GM18873 (cell line): ENCODE measurements around the gene LTBP2.
"Not testable (repeated sequence)": the region's sequence is repeated elsewhere in the genome, so short reads cannot be mapped to it uniquely, and the experiment has no call there.

ENCODE experiments used
- ATAC-seq: cut with Tn5 transposase; IDR thresholded peaks from one replicate; pipeline ENCODE4 v1.9.1; 2021; ENCODE audit warnings: mild to moderate bottlenecking, moderate library complexity, moderate number of reproducible peaks; ENCODE audit not compliant: unreplicated experiment, low FRiP score

The LTBP2 gene

DNA sequence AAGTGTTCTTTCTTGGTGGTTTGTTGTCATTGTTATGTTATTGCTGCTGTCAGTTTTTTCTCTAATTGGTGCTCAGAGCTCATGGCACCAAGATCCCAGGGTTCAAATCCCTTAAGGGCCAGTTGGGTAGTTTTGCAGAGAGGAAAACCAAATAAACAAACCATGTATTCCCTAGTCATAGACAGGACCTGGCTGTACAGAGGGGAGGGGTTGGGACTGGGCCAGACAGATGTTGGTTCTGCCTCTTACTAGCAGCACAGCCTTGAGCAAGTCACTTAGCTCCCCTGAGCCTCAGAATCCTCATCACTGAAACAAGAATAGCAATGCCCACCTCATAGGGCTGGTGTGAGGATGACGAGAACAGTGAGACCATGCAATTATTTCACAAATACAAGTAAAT is 53.4 kb downstream of the LTBP2 start:
- ATAC-seq, result no peak

DNA sequence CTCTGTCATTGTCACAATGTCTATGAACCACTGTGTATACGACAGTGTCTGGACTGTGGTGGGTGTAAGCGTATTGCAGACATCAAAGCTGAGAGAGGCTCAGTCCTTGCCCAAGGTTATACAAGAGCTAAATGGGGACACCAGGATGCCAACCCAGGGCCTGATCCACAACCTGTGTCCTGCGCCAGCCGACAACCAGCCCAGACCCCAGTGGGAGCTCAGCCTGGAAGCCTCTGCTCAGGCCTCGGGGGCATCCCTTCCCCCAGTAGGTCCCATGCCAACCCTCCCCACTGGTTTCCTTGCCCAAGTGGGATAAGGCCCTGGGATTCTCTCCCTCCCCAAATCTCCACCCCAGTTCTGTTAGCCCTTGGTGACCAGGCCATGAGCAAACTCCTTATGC is 54.3 kb downstream of the LTBP2 start:
- ATAC-seq, result no peak

DNA sequence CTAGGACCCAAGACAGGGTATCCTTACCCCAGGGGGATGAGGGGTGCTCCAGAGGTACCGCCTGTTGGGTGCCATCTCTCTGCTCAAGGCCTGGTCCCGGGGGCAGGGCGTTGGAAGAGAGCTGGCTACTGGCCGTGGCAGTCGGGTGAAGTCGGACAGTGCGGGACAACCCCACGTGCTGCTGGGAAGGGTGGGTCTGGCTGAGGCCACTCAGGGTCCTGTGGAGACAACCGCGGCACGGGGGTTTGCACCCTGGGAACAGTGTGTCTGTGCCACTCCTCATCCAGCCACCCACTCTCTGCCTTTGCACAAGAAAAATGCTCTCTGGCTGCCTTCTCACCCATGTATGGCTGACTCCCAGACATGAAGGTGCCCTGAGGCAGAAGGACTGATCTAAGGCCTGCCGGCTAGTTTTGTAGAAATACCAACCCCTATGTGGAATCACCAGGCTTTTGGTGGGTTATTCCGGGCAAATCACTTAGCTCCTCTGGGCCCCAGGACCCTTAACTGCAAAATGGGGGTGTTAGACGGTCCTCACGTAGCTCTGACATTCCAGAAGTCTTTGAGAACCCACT is 56.5 kb downstream of the LTBP2 start:
- no peak for ATAC-seq

DNA sequence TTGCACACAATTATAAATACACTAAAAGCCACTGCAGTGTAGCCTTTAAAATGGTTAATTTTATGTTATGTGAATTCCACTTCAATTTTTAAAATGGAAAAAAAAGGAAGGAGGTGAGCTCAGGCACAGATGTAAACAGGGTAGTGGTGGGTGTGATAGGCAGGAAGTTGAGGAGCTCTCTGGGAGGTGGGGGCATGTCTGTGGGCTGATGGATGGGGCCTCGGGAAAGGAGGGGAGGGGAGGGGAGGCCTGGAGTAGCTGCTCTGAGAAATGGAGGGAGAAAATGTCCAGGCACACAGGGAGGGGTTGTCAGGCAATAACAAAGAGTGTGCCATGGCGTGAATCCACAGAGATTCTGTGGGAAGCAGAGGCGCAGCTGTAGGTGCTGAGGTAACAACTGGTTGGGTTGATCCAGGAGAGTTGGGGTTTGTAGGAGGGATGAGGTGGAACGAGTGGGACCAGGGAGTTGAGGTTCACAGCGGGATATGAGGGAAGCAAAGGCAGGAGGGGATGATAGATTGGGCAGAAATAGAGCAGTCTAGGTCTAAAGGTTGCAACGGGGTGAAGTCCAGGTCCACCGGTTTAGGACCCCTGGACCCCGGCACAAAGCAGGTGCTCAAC is 57.2 kb downstream of the LTBP2 start:
- ATAC-seq, result no peak

DNA sequence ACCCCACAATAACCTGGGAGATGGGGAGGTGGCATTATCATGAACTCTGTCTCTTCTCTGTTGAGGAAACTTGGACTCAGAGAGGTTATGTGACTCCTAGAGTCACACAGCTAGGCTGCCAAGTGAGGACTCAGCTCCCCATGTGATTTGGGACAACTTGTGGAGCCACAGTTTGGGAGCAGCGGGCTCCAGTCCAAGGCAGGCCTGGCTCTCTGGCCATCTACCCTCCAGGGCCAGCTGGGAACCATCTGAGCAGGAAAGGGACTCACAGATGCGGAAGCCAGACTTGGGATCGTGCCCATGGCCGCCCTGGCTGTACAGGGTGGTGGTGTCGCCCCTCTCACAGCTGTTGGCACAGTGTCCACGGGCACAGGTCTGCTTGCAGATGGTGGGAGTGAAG is 59.4 kb downstream of the LTBP2 start:
- ATAC-seq, result no peak

DNA sequence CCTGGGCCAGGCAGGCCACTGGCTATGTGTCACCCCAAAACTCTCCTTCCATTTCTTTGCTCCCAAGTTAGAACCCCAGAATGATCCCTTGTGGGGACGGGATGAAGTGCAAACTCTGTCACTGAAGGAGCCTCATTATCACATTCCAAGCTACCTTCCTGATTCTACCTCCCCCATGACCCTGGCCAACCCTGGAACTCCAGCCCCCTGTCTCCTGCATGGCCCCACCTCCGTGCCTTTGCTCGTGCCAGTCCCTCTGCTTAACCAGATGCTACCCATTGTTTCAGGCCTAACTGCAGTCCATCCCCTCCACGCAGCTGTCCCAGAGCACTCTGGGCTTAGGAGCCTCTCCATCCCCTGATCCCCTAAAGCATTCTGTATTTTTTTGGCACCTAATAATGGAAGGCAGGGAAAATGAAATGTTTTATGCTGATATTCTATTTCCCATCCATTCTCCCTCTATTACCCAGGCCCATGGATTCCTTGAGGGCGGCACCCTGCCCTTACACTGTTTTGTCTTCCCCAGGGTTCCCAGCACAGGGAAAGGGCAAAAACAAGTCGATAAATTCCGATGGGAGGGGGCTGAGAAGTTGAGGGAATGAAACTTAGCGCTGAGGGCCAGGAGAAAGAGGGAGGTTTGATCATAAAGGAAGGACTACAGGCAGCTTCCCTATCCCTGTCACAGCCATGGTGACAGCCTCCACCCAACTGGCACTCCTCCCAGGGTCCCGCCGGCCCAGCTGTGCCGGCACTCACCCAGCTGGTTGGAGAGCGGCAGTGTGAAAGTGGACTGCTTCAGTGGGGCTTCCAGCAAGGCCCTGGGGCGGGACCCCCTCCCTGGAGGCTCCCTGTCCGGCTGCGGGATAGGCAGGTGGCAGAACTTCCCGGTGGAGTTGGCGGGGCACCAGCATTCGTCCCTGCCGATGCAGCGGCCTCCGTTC is 60.3 kb downstream of the LTBP2 start:
- no peak for ATAC-seq

DNA sequence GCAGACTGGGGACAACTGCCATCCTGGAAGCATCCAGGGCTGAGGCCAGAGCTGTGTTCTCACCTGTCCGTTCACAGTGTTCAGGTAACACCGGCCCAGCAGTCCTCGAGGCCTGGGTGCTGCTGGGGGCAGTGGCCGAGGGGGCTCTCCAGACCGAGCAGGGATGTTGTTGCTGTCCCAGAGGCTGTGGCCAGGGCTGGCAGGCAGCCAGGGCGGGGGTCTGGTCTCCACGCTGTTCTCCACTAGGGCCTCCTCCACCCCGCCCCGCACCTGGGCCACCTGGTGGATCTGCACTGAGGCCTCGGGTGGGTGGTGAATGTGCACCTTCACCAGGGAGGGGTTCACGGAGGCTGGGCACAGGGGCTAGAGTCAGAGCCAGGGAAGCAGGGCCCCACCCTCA is 61.0 kb downstream of the LTBP2 start:
- no peak for ATAC-seq

DNA sequence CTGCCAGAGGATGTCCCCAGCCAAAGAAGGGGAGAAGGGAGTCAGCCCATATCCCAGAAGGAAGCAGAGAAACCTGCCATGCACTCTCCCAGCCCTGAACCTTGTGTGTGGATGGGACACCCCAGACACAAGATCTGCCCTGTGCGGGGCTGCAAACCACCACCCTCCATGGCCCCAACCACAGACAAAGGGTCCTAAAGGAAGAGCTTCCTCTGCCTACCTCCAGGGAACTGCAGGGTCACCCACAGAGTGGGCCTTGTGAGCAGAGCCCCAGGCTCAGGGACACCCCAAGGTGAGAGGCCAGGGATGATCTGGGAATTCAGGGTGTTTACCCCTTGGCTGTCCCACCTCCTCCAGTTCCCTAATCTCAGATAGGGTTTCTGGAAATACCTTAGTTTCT is 62.0 kb downstream of the LTBP2 start:
- no peak for ATAC-seq

DNA sequence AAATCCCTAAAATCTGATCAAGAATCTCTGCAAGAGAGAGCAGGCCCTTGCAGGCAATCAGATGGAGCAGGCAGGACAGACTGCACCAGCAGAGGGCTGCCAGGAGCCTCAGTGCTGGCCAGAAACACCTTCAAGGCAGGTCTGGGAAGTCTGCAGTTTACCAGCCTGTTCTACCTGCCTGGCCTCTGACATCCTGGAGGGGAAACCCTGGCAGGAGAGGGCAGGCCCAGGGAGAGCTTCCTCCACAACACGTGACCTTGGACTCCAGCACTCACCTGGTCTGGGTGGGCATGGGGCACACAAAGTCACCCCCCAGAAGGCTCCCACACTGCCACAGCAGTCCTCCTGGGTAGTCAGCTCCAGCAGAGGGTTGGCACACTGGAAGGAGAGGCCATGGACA is 62.4 kb downstream of the LTBP2 start:
- no peak for ATAC-seq

DNA sequence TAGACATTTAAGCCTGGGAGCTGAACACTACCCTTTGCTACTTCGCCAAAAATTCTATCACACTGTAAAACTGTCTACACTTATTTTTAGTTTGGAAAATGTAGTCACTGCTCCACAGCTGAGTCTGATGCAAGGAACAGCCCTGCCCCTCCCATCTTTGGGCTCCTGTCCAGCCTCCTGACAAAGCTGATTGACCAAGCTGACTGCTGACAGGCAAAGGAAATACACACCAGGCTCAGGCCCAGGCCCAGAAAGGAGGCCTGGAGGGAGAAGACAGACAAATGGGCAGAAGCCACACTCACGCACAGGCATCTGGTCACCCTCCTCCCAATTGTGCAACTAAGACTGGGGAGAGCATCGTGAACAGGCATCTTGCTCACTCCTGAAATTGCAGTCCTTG is 63.2 kb downstream of the LTBP2 start:
- no peak for ATAC-seq

DNA sequence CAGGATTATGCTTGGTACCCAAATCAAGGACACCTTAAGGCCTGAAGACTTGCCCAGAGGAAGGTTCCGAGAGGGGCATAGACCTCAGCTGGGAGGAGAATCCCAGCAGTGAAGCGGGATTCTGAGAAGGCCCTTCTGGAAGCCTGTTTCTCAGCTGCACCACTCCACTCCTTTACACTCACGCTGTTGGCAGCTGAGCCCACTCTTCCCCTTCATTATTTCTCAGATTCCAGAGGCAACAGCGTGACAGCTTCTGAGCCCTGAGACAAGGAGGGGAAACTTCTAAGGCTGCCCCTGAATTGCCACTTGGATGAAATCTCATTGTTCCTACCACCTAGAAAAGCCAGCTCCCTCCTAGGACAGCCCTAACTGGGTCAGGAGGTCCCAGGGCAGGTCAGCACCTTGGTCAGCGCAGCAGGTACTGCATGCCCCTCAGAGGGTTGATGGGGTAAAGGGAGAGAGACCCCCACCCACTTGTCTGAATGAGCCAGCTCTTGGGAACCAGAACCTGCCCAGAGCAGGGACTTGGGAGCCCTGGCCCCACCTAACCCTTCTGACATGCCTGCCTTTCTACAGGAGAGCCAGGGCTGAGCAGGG is 64.6 kb downstream of the LTBP2 start:
- ATAC-seq, result no peak

DNA sequence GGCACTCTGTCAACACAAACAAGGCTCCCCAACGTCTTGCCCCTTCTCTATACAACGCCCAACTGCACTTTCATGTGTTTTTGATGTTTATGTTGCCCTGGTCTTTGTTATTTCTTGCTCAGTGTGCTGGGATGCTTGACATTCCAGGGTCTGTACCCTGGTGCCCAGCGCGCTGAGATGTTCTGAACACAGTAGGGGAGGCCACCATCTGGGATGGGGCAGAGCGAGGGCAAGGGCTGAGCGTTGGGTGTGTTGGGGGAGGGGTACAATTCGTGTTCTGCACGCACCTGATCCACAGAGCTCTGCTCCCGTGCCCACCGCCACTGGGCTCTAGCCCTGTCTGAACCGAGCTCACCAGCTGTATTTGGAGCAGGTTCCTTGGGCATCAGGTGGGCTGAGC is 65.6 kb downstream of the LTBP2 start:
- no peak for ATAC-seq

DNA sequence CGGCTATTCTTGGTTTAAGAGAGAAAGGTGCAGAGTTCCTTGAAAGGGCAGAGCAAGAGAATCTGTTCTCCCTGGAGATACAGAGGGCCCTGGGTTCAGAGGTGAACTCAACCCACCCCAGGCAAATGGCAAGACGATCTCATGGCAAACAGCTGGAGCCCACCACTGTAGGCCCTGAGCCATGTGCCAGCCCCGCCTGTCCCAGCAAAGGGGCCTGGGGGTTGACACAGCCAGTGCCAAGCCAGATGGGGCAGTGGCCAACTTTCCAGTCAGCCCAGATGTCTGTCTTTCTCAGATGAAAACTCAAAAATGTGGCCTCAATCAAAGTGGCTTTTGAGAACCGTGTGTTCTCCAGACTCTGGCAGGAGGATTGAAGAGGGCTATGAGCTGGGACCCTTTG is 66.7 kb downstream of the LTBP2 start:
- ATAC-seq, result no peak

DNA sequence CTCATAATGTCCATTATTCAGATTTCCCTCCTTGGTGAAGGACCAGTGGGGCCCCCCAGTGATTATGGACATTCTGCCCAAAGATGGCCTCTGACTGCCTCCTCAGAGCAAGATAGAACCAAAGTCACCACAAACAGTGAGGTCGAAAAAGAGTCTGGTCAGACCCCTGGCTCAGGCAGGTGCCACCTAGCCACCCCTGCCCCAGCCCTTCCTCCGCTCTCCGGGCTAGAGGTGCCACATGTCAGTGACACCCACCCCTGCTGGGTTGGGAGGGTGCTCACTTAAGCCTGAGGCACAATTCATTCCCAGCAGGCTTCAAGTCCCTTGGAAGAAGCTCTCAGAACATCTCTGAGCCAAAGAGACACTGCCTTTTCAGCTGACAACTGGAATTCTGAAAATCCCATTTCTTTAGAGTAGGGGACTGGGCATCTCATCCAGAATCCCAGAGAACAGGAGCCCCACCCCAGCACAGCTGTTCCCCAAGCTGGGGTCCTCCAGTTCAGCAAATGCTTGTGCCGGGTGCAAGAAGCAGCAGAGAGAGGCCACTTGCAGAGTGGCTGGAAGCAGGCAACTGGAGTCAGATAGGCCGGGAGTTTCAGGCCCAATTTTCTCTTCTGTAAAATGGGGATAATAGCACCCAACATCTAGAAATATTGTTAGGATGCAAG is 68.1 kb downstream of the LTBP2 start:
- ATAC-seq, result no peak

DNA sequence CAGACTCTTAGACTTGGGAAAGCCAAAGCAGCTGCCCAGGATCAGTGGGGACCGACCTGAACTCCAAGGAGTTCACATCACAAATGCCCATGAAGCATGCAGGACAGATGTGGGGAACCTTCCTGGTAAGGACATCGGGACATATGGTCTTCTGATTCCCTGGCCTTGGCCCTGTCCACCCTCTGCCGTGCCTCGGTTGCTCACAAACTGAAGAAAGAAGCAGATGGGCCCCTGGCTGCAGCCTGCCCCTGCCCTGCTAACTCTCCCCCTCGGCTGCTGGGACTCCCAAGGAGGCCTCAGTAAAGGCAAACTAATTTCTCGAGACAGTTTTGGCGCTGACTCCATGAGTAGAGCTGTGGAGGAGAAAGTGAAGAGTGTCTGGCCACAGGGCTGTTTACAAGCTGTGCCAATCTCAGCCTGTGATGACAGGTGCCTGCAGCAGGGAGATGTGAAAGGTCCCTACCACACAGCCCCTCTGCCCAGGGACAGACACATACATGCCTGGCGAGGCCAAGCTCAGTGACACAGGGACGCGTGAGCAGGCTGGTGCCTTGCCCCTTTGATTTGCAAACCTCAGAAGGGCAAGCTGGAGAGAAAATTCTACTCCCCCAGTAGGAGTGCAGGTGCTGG is 69.9 kb downstream of the LTBP2 start:
- ATAC-seq, result no peak

DNA sequence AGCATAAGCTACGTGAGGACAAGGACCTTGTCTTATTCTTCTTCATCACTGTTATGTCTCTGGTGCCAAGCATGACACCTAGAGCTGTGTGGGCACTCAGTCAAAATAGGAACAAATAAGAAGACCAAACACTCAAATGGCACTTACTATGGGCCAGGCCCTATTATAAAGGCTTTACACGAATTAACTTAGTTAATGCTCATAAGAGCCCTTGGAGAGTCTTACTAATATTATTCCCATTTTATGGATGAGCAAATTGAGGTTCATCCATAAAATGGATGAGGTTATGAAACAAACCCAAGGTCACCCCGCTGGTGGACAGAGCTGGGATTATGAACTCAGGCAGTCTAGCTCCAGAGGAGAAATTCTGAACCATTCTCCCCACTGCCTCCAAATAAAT is 70.8 kb downstream of the LTBP2 start:
- no peak for ATAC-seq

DNA sequence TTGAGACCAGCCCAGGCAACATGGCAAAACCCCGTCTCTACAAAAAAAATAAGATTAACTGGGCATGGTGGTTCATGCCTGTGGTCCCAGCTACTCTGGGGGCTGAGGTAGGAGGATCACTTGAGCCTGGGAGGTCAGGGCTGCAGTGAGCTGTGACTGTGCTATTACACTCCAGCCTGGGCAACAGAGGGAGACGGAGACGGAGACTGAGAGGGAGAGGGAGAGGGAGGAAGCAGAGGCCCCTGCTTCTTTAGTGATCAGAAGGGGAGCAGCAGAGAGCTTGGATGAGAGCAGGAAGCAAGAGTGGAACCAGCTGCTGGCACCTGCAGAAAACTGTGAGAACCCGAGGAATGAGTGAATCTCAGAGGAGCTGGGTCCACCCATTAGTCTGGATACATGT is 72.5 kb downstream of the LTBP2 start:
- ATAC-seq, result no peak

DNA sequence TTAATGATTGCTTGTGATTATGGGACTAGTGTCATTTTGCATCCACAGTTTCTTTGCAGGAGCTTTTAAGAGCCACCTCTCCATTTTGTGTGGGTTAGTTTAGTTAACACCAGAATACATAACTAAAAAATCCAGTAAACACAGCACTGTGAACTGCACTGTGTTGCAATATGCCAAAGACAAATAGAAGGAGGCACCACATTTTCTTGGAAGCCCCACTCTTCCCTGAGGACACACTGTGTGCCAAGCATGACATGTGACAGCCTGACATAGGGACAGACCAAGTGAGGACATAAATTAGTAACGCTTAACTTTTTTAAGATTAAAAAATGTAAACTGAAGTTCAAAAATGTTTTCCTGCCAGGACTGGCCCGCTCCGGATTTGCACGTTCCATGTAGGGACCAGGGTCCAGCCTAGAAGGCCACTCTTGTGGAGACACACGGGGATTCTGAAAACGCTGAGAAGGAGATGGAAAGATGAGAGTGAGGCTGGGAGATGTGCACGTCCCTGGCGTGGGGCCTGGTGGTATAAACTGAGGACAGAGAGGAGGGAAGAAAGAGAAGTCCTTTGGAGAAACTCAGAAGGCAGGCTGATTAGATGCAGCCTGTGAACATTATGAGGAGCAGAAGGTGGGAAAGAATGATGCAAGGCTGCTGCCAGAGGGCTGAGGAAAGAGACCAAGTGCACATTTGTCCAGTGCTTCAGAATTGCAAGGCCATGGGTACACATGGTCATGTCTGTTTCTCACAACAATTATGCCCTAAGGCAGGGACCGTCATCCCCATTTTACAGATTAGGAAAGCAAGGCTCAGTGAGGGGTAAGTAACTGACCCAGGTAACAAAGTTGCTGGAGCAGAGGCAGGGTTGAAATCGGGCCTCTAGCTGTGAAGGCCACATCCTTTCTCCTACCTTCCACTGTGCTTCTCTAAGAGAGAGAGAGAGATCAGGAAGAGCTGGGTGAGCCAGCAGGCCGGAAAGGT is 73.3 kb downstream of the LTBP2 start:
- ATAC-seq, result no peak

DNA sequence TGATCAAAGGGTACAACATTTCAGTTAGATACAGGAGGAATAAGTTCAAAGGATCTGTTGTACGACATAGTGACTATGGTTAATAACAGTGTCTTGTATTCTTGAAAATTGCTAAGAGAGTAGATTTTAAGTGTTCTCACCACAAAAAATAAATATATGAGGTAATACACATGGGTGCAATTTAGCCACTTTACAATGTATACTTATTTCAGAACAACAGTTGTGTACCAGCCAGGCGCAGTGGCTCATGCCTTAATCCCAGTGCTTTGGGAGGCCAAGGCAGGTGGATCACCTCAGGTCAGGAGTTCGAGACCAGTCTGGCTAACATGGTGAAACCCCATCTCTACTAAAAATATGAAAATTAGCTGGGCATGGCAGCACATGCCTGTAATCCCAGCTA is 75.7 kb downstream of the LTBP2 start:
- not testable (repeated sequence) for ATAC-seq
